IPS-11a (cell line): Measurements from ENCODE around the gene HDGFL2.

ENCODE experiments used
- H3K4me3 ChIP-seq: one replicate; pipeline ENCODE4 v1.5.1; 2013; ENCODE audit warnings: low read depth, low read length, control low read depth

Gene HDGFL2

DNA sequence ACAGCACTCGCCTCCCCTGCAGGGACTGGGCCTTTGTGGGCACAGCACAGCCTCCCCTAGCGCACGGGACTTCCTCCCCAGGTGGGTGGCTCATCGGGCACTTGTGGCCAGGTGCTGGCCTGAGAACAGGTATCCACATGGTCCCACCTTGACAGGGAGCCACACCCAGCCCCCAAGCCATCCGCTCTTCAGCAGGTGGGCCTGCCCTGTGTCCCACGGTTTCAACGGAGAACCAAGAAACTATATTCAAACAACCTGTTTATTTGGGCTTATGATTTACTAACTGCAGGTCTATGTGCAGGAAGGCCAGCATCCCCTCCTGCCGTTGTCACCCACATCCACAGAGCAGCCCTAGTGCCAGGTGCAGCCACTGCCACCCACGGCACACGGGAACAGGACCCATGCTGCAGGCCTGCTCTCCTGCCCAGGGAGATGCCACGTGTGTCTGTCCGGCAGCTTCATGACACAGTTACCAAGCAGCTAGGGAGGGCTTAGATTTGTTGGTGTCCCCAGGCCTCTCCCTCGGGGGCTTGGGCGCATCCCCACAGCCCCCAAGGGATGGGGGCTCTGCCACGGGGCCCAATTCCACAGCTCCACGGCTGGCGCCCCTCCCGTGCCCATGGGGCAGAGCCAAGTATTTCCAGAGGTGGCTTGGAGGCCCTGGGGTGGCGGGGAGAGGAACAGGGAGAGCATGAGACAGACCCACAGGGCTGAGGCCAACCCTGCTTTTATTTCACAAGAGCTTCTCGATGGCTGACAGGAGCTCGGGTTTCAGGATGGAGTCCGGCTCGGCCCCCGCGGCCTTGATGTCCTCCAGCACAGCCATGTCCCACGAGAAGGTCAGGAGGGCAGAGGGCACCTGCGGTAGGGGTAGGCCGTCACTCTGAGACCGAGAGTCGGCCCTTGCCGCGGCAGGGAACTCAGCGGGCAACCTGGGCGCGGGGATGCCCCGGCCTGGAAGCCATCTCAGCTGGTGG is 27.0 kb upstream of the HDGFL2 start:
- H3K4me3 ChIP-seq: no peak overlapping the region

DNA sequence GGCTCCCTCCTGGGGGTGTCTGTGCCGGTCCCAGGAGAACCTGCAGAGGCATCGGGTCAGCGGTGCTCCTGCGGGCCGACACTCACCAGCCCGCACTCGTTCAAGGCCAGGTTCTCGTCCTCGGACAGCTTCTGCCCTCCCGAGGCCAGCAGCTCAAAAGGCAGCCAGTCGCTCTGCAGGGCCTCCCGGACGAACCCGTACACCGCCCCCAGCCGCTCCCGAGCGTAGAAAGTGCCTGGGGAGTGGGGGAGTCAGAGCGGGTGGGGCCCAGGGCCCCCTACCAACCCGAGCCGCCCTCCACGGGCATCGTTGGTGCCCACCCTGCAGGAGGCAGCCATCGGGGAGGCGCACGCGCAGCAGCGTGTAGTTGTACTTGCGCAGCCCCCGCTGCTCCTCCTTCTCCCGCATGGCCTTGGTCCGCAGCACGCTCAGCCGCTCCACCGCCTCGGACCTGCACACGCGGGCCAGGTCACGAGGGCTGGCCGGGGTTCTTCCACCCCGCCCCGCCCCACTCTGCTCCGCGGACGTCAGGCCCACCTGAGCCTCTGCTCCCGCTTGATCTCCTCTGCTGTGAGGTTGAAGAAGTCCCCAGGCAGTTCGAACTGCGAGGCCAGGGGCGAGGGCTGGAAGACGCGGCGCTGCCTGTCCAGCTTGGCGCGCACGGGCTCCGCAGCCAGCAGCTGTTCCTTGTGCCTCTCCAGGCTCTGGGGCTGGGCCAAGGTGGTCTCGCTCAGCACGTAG is 26.0 kb upstream of the HDGFL2 start:
- no peak overlapping the region for H3K4me3 ChIP-seq

DNA sequence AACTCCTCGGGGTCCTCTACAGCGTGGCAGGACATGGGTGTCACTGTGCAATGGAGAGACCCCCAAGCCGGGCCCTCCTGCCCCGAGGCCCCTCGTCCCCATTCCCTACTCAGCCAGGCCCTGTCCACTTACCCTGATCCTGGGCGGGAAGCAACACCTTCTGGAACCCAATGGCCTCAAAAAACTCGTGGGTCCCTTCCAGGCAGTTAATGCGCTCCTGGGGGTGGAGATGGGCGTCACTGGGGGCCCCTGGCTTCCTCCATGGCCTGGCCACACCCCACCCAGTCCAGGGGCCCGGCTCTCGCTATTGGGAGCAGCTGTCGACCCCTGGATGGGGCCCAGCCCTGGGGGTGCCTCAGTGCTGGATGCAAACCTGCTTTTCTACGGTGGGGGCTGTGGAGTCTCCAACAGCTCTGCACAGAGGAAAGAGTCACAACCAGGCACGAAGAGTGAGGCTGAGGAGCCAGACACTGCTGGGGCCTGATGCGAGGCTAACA is 25.3 kb upstream of the HDGFL2 start:
- H3K4me3 ChIP-seq: no peak overlapping the region

DNA sequence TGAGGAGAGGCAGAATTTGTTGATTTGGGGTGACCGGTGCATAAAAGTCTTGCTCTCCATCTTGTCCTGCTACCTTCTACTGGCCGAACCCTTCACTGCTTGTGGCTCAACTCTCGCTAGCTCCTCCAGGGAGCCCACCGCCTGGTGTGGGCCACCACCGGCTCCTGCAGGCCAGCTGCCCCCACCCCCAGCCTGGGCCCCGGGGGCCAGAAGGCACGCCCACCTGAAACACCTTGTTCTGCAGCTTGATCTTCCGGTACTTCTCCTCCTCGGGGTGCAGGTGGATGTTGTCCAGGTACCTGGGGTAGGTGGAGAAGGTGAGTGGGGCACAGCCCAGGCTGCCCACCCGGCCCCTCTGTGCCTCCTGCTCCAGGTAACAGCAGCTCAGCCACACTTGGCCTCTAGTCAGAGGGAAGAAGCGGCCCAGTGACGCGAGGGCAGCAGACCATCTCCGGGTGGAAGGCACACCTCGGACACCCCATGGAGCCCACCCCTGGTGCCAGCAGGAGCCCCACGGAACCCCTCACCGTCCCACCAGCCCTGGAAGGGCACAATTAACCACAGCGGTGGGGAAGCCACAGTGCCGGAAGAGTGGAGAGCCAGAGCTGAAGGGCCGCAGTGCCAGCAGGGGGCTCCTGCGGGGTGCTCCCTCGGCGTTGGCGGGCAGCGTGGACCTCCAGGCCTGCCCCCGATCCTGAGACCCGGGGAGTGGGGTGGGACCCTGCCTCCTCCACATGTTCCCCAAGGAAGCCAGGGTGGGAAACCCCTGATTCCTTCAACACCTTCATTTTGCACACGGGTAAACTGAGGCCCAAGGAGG is 24.6 kb upstream of the HDGFL2 start:
- H3K4me3 ChIP-seq: no peak overlapping the region

DNA sequence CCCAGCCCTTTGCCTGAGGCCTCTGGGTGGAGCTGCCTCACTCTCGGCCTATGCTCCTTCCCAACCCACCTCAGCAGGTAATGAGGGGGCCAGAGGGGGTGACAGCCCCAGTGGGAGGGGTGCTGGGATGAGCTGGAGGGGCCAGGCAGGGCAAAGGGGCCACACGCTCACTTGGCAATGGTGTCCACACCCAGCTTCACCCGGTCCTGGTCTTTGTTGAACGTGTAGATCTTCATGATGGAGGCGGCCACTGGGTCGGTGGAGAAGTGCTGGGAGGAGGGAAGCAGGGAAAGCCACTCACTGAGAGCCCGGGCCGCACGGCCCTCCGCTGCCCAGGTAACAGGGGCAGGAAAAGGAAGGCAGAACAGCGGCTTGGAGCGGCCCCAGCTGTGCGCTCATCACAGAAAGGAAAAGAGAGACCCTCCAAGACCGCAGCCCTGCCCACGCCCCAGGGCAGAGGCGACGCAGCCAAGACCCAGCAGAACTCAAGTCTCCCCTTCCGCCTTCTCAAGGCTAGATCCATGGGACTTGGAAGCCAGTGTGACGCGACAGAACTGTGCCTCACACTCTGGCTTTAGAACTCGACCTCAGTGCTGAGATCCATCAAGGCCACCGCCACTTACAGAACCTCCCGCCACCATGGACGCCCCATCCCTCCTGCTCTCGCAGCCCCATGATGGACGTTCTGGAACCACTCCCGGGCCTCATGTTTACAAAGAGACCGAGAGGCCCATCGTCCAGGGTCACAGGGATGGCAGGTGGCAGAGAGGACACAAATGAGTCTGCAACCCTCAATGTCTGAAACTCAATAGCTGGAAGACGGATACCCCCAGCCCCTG is 23.7 kb upstream of the HDGFL2 start:
- H3K4me3 ChIP-seq: no peak overlapping the region

DNA sequence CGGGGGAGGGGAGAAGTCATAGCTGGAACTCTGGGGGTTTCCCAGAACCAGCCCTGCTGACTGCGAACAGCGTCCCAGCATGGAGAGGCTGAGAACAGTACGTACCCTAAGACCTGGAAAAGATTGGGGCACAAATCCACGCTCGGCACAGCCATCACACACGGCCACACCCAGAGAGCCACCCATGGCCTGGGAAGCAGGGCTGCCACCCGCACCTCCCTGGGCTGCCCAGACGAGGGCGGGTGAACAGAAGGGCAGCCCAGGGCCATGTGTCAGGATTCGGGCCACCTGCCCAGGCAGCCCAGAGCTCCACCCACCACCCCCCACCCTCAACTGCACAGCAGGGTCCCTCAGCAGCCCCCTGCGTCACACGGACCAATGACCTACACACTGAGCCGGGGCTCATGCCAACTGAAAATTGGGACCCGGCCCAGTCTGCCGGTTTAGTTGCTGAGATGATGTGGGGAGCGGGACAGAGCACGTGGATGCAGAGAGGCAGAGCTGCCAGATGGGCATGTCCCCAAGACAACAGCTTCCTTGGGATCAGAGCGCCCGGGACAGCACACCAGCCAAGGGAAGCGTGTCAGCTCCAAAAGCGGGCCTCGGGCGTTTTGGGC is 23.0 kb upstream of the HDGFL2 start:
- H3K4me3 ChIP-seq: no peak overlapping the region

DNA sequence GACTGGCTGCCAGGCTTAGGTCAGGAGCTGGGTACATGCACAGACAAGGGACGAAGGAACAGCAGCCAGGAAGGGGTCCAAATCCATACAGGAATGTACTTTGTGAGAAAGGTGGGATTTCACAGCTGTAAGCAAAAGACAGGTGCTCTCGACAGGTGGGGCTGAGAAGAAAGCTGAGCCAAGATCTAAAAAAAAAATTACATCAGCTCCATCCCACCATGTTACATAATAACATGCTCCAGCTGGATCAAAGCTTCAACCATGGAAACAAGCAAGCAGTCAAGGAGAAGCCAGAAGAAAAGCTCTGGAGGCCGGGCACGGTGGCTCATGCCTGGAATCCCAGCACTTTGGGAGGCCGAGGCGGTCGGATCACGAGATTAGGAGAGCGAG is 22.5 kb upstream of the HDGFL2 start:
- no peak overlapping the region for H3K4me3 ChIP-seq

DNA sequence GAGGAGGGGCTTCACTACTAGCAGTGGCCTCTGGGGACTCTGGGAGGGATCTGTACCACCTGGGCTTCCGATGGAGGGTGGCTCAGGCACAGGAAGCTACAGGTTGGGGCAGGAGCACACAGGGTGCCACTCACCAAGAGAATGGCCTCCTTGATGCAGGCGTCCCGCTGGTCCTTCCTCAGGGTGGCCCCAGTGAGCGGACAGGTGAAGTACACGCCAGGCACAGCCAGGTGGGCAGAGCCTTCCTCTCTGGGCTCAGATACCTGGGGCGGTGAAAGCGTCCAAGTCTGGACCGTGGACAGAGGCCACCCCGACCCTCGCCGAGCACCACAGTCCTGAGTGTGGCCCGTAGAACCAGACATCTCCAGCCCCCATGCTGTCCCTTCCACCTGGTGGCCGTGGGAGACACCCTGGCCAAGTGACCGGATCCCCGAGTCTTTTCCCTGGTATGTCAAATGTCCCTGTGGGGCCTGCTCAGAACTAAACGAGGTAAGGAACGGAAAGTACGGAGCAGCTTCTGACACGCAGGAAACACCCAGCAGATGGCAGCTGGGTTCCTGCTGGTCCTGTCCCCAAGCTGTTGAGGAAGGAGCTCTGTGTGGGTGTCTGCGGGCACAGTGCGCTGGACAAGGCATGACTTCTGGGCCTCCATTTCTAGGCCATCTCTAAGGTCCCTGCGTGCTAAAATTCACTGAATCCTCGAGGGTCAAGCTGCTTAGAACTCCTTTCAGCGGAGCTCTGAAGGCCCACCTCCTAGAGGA is 19.7 kb upstream of the HDGFL2 start:
- H3K4me3 ChIP-seq: no peak overlapping the region

DNA sequence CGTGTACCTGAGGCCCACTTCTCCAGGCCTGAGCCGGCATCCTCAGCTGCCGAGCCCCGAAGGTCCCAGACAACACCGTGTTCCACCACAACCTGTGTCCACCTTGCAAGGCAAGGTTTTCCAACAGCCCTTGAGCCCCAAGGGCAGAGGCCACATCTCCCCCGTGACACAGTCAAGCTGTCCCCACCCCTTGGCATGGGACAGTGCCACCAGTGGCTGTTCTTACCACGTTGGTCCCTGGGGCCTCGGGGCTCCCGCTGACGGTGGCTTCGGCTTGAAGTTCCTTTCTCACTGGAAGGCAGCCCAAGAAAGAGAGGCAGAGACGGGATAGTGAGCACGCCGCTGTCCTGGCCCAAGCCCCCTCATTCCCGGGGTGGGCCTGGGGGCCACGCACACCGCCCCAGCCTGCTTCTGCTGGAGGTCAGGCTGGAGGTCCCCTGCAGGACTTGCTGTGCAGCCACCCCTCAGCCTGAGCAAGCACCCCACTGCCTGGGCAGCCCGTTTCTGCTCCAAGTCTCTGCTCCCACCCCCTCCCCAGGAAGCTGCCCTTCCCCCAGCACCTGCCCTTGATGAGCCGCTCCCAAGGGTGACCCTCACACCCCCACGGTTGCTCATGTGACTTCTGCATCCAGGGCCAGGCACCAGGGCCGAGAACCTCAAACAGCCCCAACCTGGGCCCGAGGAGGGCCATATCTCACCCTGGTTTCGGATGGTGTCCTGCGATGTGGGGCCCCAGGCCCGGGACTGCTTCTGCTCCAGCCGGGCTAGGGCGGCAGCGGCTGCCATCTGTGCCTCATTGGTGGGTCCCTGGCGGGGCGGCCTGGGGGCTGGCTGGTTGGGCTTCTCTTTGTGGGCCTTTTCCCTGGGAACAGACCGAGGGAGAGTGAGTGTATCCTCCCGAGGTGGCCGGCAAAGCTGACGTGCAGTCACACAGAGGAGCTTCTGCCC is 18.6 kb upstream of the HDGFL2 start:
- H3K4me3 ChIP-seq: no peak overlapping the region

DNA sequence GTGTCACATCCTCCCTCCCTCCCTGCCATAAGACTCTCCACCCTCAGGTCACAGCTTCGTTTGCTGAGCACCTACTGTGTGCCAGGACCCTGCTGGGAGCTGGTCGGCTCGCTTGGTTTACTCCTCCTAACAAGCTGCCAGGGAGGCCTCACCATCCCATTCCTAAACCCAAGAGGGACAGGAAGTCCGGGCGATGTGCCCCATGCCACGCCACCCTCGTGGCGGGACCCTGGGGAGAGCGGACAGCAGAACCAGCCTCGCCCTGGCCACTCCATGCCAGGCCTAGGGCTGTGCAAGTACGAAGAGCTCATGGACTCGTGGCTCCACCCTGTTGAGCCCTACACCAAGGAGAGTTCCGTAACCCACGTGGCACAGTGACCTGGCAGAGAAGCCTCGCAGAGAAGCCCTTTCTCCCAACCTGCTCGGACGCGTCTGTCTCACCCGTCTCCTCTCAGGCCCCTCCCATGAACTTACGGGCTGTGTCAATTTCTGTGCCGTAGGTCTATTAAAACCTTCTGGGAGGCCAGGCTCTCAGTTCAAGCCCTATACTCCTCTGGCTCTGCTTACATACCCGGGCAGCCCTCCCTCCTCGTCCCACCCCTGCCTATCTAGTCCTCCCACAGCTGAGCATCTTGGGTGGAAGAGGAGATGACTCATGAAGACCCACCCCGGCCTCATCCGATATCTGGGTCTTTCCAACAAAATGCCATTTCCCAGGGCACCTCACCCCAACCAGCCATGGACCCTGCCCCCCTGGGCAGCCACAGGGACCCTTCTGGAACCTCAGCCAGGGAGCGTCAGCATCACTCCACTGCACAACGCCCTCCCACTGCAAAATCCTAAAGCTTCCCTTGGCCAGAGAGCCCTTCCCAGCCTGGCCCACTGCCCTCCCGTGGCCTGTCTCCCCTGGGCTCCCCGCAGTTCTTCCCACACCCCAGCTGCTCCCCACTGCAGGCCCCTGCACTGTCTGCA is 17.1 kb upstream of the HDGFL2 start:
- no peak overlapping the region for H3K4me3 ChIP-seq

DNA sequence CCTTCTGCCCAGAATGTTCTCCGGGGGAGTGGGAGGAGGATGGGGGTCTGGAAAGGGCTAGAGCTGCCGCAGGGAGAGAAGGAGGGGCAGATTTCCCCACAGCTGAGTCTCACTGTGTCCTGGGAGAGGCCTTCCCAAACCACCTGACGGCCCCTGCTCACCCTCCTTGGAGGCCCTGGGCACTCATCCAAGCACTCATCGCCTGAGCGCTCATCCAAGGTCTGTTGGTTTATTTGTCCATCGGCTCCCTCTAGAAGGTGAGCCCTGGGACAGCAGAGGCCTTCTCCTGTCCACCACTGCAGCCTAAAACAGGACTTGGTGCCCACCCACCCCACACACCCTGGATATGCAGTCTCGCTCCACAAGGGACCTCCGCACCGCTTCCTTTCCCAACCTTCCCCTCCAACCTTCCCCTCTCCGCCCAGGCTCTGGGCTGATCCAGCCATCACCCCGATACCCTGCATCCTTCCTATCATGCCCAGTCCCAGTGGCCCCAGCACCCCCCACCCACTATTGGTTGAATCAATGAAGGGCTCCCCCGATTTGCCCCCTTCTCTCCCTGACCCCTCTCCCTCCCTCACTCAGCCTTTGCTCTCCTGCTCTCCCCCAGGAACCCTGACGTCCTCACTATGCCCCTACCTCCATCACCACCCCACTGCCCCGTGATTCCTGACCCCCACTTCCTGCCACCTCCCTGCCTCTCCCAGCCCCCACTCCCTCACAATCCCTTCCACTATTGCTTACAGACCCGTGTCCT is 16.2 kb upstream of the HDGFL2 start:
- H3K4me3 ChIP-seq: peak overlapping the region; percentile 60

DNA sequence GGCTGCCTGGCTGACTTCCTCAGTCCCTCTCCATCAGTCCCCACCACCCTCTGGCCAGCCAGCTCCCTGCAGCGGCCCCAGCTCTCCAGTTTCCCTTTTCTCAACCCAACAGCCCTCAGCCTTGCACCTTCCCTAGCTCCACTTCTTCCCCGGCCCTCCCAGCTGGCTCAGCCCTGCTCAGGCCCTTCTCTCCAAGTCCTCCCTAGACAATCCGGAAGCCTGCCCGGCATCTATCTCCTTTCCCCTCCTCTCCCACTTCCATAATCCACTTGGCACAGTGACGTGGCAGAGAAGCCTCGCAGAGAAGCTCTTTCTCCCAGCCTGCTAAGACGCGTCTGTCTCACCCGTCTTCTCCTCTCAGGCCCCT is 15.6 kb upstream of the HDGFL2 start:
- peak overlapping the region; percentile 60 for H3K4me3 ChIP-seq

DNA sequence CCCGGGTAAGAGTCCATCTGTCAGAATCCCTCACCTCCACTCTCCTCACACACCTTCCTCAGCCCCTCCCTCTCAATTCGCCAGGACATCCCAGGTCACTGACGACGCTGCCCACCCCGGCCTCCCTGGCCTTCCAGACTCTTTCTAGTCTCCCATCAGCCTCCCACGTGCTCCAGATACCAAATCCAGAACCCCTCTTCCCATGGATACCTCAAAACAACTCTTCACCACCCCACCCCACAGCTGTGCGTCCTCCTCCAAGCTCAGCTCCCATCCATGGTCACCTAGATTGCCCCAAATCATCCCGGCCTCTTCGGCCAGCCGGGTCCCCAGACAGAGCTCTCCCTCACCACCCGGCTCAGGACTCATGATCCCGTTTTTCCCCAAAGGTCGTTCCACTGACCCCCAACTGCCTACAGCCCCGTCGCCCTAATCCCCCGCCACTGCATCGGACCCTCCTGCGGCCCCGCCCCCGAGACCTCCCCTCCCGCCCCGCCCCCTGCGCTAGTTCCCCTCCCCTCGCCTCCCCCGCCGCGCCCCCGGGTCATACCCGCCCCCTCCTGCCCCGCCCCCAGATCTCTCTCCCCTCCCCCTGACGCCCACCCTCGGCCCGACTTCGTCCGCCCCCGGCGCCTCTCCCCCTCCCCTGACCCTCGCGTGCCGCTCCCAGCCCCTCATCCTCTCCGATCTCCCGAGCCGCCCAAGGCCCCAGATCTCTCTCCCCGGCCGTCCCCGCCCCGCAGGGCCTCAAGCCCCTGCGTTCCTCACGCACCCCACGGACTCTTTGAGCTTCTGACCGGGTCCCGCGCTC is 15.0 kb upstream of the HDGFL2 start:
- H3K4me3 ChIP-seq: peak overlapping the region; percentile 60

DNA sequence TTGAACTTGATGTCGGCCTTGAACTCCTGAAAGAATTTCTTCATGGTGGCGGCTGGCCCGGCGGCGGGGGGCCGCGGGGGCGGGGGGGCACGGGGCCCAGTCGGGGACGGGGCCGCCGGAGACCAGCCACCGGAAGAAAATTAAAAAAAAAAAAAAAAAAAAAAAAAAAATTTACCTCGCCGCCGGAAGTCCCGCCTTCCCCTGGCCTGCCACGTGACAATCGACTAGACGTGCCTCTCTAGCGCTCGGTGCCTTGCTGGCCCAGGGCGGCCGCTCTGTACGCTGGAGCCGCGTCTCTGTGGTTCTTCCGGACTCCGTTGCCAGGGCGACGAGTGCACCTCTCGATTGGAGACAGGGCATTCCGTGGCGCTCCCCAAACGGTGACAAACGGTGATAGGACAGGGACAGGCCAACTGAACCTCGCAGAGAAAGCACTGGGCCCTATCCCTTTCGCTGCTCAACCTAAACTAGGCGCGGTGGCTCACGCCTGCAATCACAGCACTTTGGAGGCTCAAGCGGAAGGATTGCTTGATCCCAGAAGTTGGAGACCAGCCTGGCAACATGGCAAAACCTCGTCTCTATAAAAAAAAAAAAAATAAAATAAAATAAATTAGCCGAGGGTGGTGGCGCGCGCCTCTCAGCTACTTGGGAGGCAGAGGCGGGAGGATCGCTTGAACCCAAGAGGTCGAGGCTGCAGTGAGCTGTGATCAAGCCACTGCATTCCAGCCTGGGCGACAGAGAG is 14.3 kb upstream of the HDGFL2 start, which contains the start of gene UBXN6:
Gene UBXN6, minus strand, starts transcription at position 141 of the 742 bp plus-strand sequence. Its CDS starts 97 bp downstream, at position 44.
- peak within 1 kb of the TSS; percentile 60 for H3K4me3 ChIP-seq
